ENCODE results near the gene SERPINB1.

The SERPINB1 gene

DNA sequence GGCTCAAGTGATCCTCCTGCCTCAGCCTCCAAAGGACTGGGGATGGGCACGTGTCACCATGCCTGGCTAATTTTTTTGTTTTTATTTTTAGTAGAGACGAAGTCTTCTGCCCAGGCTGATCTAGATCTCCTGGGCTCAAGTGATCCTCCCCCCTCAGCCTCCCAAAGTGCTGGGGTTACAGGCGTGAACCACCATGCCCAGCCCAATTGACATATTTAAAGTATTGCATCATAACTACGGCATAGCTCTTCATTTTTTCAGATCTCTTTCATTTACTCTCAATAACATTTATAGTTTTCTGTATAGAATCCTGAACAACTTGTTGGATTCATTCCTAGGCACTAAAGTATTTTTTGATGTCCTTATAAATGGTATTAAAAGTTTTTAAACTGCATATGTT, 13.0 kb downstream of the SERPINB1 start:
- H3K27ac Mint-ChIP-seq, result no peak overlapping the region
- H3K4me1 Mint-ChIP-seq, result no peaks in the 10 kb centered on the region
- peaks cover 17 to 28% of the 10 kb centered on the region in 2 donors for H3K36me3 Mint-ChIP-seq
- no peak for DNase-seq
- no peak overlapping the region for H3K4me3 Mint-ChIP-seq
- no peak for ATAC-seq (replicated peaks)
- no peaks in the 10 kb centered on the region for H3K9me3 Mint-ChIP-seq
- no peaks in the 10 kb centered on the region for H3K27me3 Mint-ChIP-seq

DNA sequence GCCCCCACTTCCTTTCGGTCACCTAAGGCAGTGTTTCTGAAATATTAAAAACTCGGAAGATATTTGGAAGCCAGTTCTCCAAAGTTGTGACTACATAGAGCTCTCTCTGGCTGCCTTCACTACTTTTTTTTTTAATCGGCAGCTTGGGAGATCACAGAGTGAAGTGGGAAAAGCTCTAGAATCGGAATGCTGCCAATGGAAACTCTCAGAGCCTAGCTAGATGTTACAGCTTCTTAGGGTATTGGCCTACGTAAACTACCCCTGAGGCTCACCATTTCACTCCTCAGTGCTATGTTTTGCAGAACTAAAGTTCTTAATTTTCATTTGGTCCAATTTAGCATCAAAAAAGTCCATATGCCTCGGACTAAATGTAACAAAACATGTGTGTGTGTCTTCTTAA, 14.5 kb downstream of the SERPINB1 start:
- Mint-ChIP-seq H3K9me3 (no peaks in the 10 kb centered on the region), H3K36me3 (peaks cover 17 to 24% of the 10 kb centered on the region in 2 donors), H3K4me1 (no peaks in the 10 kb centered on the region), H3K4me3 (no peak overlapping the region), H3K27ac (no peak overlapping the region), H3K27me3 (no peaks in the 10 kb centered on the region)
- DNase-seq (no peak), ATAC-seq (replicated peaks) (no peak)

DNA sequence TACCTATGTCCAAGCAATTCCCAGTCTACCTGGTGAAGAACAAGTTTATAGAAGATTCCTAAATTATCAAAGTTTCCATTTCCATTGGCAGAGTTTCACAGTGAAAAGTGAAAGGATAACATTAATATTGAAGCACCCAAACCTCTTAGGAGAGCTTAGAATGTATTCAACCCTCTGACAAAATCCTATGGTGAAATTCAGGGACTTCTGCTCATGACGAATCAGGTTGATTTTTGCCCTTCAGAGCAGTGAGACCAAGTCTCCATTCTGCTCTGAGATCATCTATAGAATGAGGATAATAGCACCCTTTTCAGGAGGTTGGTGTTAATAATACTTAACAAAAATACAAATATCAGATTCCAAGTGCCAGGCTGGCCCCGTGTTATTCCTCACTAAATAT, 15.5 kb downstream of the SERPINB1 start:
- H3K36me3 Mint-ChIP-seq, result peaks cover 11 to 16% of the 10 kb centered on the region in 2 donors
- H3K27ac Mint-ChIP-seq, result no peak overlapping the region
- no peak overlapping the region for H3K4me3 Mint-ChIP-seq
- ATAC-seq (replicated peaks) (no peak), DNase-seq (no peak)
- no peaks in the 10 kb centered on the region for H3K27me3 Mint-ChIP-seq
- H3K9me3 Mint-ChIP-seq, result no peaks in the 10 kb centered on the region
- H3K4me1 Mint-ChIP-seq, result no peaks in the 10 kb centered on the region

DNA sequence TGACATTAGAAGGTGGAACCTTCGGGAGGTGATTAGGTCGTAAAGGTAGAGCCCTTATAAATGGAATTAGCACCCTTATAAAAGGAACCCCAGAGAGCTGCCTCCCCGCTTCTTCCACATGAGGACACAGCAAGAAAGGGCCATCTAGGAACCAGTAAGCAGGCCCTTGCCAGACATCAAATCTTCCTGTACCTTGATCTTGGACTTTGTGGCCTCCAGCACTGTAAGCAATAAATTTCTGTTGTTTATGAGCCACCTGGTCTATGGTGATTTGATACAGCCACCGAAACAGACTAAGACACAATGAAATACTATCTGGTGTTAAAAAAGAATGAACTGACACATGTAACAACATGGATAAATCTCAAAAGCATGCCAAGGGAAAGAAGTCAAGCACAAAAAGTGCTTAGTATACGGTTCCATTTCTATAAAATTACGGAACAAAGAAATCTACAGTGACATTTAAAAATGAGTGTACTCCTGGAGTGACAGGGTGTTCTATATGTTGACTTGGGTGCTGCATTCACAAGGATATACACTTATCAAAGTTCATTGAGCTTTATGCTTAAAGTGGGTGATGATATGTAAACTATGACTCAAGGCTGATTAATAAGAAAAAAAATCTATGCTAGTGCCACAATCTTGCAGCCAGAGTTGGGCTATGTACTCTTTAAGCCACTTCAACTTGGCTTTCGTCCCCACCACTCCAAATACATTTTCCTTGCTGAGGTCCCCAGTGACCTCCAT, 18.4 kb downstream of the SERPINB1 start:
- no peak for ATAC-seq (replicated peaks)
- Mint-ChIP-seq H3K4me3 (no peak overlapping the region), H3K27ac (no peak overlapping the region), H3K36me3 (peaks cover 4 to 6% of the 10 kb centered on the region in 2 donors), H3K27me3 (no peaks in the 10 kb centered on the region), H3K9me3 (no peaks in the 10 kb centered on the region), H3K4me1 (peaks cover 0 to 3% of the 10 kb centered on the region in 2 donors)
- DNase-seq, result no peak

DNA sequence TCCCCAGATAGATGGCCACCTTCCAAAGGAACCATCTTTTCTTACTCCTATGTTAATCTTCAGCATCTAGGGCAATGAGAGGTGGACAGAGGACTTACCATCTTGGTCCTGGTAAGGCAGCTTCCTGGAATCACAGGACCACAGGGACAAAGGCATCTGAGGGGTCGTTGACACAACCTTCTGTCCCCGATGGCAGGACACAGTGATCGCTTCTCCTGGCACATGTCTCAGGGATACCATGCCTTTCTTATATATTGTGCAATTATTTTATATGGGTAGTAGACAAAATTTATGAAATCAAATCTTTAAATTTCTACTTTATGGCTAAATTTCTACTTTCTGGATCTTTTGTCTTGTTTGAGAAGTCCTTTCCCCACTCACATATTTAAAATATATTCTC, 20.1 kb downstream of the SERPINB1 start:
- peaks cover 10 to 16% of the 10 kb centered on the region in 2 donors for H3K36me3 Mint-ChIP-seq
- ATAC-seq (replicated peaks) (no peak), DNase-seq (no peak)
- no peak overlapping the region for H3K4me3 Mint-ChIP-seq
- H3K27ac Mint-ChIP-seq, result no peak overlapping the region
- peaks cover 1 to 9% of the 10 kb centered on the region in 2 donors for H3K9me3 Mint-ChIP-seq
- H3K4me1 Mint-ChIP-seq, result peaks cover 4 to 11% of the 10 kb centered on the region in 2 donors
- peaks cover 0 to 6% of the 10 kb centered on the region in 2 donors for H3K27me3 Mint-ChIP-seq

DNA sequence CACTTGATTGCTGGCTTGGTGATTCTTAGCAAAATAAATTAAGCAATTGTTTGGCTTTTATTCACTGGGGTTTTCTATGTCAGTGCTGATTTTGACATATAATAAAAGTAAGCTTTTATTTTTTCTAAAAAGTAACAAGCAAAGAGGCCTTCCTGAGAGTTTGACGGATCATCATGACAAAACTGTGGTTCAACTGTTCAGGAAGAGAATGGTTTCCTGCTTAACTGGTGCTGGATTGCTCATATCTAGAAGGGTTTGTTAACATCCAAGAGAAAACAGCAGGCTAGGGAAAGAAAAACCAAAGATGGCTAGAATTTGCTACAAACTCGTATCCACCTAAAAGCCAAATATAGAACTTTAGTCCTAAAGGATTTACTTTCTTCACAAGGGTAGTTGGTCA, 21.2 kb downstream of the SERPINB1 start:
- H3K4me1 Mint-ChIP-seq, result peaks cover 4 to 11% of the 10 kb centered on the region in 2 donors
- DNase-seq (no peak), ATAC-seq (replicated peaks) (no peak)
- H3K27ac Mint-ChIP-seq, result no peak overlapping the region
- peaks cover 0 to 6% of the 10 kb centered on the region in 2 donors for H3K27me3 Mint-ChIP-seq
- H3K4me3 Mint-ChIP-seq, result no peak overlapping the region
- peaks cover 5 to 14% of the 10 kb centered on the region in 2 donors for H3K9me3 Mint-ChIP-seq
- peaks cover 14 to 27% of the 10 kb centered on the region in 2 donors for H3K36me3 Mint-ChIP-seq

DNA sequence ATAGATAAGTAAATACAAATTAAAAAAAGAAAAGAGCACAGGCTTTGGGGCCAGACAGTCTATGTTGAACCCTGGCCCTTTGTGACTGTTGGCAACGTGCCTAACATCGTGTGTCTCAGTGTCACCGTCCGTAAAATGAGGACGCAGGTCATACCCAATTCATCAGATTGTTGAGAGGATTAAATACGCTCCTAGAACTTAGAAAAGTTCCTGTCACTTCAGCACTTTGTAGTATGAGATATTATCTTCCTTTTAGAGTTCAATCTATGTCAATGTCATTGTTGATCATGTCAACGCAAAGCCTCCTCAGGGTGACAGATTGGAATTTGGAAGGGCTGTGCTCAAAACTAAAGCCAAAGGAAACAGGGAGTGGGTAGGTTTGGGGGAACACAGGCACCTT, 21.7 kb downstream of the SERPINB1 start:
- Mint-ChIP-seq H3K4me3 (no peak overlapping the region), H3K27ac (no peak overlapping the region), H3K4me1 (peaks cover 4 to 11% of the 10 kb centered on the region in 2 donors), H3K27me3 (peaks cover 0 to 6% of the 10 kb centered on the region in 2 donors), H3K9me3 (peaks cover 5 to 18% of the 10 kb centered on the region in 2 donors), H3K36me3 (peaks cover 14 to 31% of the 10 kb centered on the region in 2 donors)
- DNase-seq (no peak), ATAC-seq (replicated peaks) (no peak)

DNA sequence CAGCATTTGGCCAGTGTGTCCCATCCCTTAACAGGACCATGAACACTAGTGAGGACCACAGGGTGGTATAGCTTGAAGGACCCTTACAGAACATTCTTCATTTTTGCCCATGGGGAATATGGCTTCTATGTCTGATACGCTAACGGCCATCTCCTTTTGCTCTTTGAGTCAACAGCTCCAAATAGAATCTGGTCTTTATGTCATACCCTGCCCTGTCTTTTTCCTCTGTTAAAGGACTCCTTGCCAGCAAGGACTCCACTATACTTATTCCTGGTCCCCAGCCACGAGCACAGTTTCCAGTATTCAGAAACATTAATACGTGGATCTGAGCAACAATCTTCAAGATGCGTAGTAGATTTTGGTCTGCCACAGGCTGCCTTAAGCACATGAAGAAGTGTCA, 22.5 kb downstream of the SERPINB1 start:
- Mint-ChIP-seq H3K4me1 (peaks cover 4 to 11% of the 10 kb centered on the region in 2 donors), H3K9me3 (peaks cover 5 to 18% of the 10 kb centered on the region in 2 donors), H3K27me3 (peaks cover 0 to 6% of the 10 kb centered on the region in 2 donors), H3K4me3 (no peak overlapping the region), H3K36me3 (peaks cover 9 to 26% of the 10 kb centered on the region in 2 donors), H3K27ac (no peak overlapping the region)
- DNase-seq, result no peak
- ATAC-seq (replicated peaks), result no peak

DNA sequence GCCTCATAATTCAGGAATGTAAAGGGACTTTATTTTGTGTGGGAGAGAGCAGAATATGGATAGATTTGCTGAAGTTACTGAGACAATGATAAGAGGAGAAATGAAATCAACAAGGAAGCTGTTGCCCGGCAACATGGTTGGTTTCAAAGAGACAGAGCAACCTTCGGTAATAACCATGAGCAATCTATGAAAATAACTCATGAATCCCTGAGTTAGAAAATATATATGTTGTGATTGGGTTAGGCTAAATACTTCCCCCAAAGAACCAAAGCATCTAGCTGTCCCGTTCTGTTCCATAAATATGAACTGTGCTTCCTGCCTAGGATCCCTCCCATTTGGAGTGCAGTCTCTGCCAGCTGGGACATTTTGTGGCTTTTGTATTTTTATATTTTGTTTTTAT, 23.1 kb downstream of the SERPINB1 start:
- Mint-ChIP-seq H3K9me3 (peaks cover 5 to 18% of the 10 kb centered on the region in 2 donors), H3K4me3 (no peak overlapping the region), H3K4me1 (peaks cover 4 to 11% of the 10 kb centered on the region in 2 donors), H3K36me3 (peaks cover 9 to 29% of the 10 kb centered on the region in 2 donors), H3K27ac (no peak overlapping the region), H3K27me3 (peaks cover 0 to 6% of the 10 kb centered on the region in 2 donors)
- no peak for ATAC-seq (replicated peaks)
- DNase-seq, result no peak

DNA sequence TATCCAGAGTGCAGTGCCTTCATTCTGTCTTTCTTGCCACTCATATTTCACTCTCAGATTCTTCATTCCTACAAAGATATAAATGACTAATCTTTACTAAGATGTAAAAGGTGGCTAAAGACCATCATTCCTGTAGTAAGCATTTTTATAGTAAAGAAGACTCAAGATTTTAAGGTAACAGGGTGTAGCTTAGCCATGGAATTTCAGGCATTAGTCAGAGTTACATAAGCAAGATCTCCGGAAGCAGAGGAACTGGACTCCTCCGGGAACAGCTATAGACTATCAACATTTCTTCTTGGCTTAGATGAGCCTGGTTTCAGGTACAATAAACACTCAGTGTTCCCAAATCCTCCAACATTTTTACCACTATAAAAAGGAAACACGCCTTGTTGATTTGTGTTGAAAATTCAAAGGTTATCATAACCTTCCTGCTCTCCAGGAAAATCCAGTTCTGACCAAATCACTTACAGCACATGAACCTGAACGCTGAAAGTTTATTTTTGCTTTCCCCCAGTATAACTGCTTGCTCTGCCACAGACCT, 23.7 kb downstream of the SERPINB1 start:
- H3K27ac Mint-ChIP-seq, result no peak overlapping the region
- H3K27me3 Mint-ChIP-seq, result peaks cover 0 to 6% of the 10 kb centered on the region in 2 donors
- ATAC-seq (replicated peaks), result no peak
- no peak overlapping the region for H3K4me3 Mint-ChIP-seq
- peaks cover 4 to 11% of the 10 kb centered on the region in 2 donors for H3K4me1 Mint-ChIP-seq
- no peak for DNase-seq
- peaks cover 5 to 18% of the 10 kb centered on the region in 2 donors for H3K9me3 Mint-ChIP-seq
- peaks cover 9 to 29% of the 10 kb centered on the region in 2 donors for H3K36me3 Mint-ChIP-seq

DNA sequence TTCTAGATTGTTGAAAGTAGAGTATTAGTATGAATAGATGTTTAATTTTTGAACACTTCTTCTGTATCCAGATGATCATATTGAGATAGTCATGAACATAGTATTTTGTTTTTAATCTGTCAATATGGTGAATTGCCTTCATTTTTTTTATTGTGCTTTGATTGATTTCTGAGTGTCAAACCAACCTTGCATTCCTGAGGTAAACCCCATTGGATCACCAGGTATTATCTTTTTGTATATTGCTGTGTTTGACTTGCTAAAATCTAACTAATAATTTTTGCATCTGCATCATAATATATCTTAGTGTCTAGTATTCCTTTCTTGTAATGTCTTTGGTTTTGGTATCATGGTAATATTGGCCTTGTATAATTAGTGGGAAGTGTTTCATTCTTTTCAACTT, 25.5 kb downstream of the SERPINB1 start:
- Mint-ChIP-seq H3K36me3 (peaks cover 11 to 36% of the 10 kb centered on the region in 2 donors), H3K4me3 (no peak overlapping the region), H3K9me3 (peaks cover 5 to 18% of the 10 kb centered on the region in 2 donors), H3K27me3 (peaks cover 0 to 6% of the 10 kb centered on the region in 2 donors), H3K27ac (no peak overlapping the region), H3K4me1 (peaks cover 4 to 11% of the 10 kb centered on the region in 2 donors)
- DNase-seq (no peak), ATAC-seq (replicated peaks) (no peak)

DNA sequence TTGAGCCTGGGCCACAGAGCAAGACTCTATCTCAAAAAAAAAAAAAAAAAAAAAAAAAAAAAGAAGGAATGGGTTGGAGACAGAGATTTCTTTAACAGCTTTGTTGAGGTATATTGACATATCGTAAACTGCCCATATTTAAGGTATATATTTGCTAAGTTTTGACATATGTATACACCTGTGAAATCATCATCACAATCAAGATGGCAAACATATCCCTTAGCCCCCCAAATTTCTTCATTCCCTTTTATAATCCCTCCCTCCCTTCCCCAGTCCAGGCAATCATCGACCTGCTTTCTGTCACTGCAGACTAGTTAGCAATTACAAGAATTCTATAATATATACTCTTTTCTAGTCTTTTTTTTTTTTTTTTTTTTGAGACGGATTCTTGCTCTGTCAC, 29.0 kb downstream of the SERPINB1 start:
- DNase-seq (no peak), ATAC-seq (replicated peaks) (no peak)
- Mint-ChIP-seq H3K9me3 (peaks cover 5 to 18% of the 10 kb centered on the region in 2 donors), H3K27ac (no peak overlapping the region), H3K27me3 (peaks cover 0 to 5% of the 10 kb centered on the region in 2 donors), H3K4me1 (peaks cover 5 to 8% of the 10 kb centered on the region in 2 donors), H3K4me3 (no peak overlapping the region), H3K36me3 (peaks cover 15 to 36% of the 10 kb centered on the region in 2 donors)

DNA sequence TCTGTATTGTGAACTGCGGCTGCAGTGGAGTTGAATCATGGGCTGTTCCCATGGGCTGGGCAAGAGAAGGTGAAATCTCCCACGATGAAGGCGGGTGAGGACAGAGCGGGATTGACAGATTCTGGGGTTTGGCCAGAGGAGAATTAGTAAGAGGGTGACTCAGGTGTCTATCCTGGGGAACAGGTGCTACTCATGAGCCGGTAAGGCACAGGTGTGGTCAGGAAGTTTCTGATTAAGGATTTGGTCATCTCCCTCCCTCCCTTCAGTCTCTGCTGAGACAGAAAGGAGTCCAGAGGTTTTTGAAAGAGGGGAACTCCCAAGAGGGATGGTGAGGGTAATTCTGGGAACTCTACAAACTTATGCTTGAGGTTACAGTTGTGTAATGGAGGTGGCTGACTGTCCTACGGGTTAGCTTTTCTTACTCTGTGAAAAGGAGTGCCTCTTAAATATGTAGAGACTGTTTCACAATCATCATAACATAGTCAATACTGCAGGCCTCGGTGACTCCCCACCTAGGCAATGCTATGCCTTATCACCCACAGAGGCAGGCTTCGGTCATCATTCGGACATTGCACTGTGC, 31.5 kb downstream of the SERPINB1 start:
- DNase-seq (no peak), ATAC-seq (replicated peaks) (no peak)
- H3K27me3 Mint-ChIP-seq, result no peaks in the 10 kb centered on the region

DNA sequence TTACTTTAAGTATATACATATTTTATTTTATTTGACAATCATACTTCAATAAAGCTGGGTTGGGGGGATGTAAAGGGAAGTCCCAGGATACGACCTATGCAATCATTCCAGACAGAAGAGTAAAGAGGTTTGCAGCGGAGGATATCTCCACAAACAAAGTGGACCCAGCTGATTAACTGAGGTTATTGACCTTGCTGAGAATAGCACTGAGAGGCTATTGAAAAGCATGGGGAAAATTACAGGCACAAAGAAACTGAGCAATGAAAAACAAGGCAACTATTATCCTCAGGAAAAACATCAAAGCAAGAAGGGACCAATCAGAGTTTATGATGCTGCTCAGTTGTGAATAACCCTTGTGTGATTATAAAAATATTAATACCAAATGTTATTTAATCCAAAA, 32.6 kb downstream of the SERPINB1 start:
- ATAC-seq (replicated peaks), result no peak
- H3K4me1 Mint-ChIP-seq, result peaks cover 7 to 12% of the 10 kb centered on the region in 2 donors
- H3K27me3 Mint-ChIP-seq, result no peaks in the 10 kb centered on the region
- no peak overlapping the region for H3K4me3 Mint-ChIP-seq
- no peaks in the 10 kb centered on the region for H3K9me3 Mint-ChIP-seq
- no peak for DNase-seq
- peaks cover 15 to 20% of the 10 kb centered on the region in 2 donors for H3K36me3 Mint-ChIP-seq
- no peak overlapping the region for H3K27ac Mint-ChIP-seq

More for the DNA sequence above, 31.5 kb downstream of the SERPINB1 start:
- H3K27ac Mint-ChIP-seq, result no peak overlapping the region
- no peak overlapping the region for H3K4me3 Mint-ChIP-seq
- peaks cover 7 to 12% of the 10 kb centered on the region in 2 donors for H3K4me1 Mint-ChIP-seq
- peaks cover 15 to 23% of the 10 kb centered on the region in 2 donors for H3K36me3 Mint-ChIP-seq
- H3K9me3 Mint-ChIP-seq, result peaks cover 0 to 2% of the 10 kb centered on the region in 2 donors
